Kidney (tissue), 14 donors: ENCODE measurements around the gene EPHB6. TPM values are rescaled to one million over a fixed set of nuclear protein-coding genes. Genes with fewer than 3 reads are reported as not detected.

ENCODE experiments used
- DNase-seq, 5 donors: peaks; one replicate each; pipeline ENCODE4 v3.0.0-alpha.2; 2013 to 2020
- FAIRE-seq: peaks from 2 replicates; lab custom pipeline; 2012; peaks lifted over from hg19 to GRCh38; lab: Jason Lieb, UNC
- H3K27ac ChIP-seq, 2 donors: one replicate each; pipeline ENCODE4 v1.7.0; 2013; ENCODE audit warnings: low read depth in 2 of 2, low read length in 2 of 2, inconsistent platforms in 1 of 2
- H3K27me3 ChIP-seq: one replicate; pipeline ENCODE4 v1.7.1; 2013; ENCODE audit warnings: low read length, inconsistent platforms; ENCODE audit not compliant: control insufficient read depth, insufficient read depth
- H3K36me3 ChIP-seq, 3 donors: one replicate each; pipeline versions ENCODE4 v1.7.0 to v1.7.1; 2013; ENCODE audit warnings: low read length in 3 of 3, control low read depth in 1 of 3, inconsistent platforms in 1 of 3; ENCODE audit not compliant: insufficient read depth in 3 of 3, control insufficient read depth in 2 of 3
- H3K4me1 ChIP-seq, 3 donors: one replicate each; pipeline versions ENCODE4 v1.7.0 to v1.7.1; 2013; ENCODE audit warnings: low read length in 3 of 3, inconsistent platforms in 1 of 3, low read depth in 1 of 3; ENCODE audit not compliant: control insufficient read depth in 2 of 3, insufficient read depth in 2 of 3
- H3K4me3 ChIP-seq, 3 donors: one replicate each; pipeline versions ENCODE4 v1.7.0 to v1.8.1; 2013; ENCODE audit warnings: low read length in 3 of 3, control low read depth in 1 of 3, inconsistent platforms in 1 of 3
- H3K9ac ChIP-seq, 3 donors: one replicate each; pipeline versions ENCODE4 v1.7.0 to v1.7.1; 2013; ENCODE audit warnings: low read length in 3 of 3, control low read depth in 1 of 3, inconsistent platforms in 1 of 3
- H3K9me3 ChIP-seq, 3 donors: one replicate each; pipeline versions ENCODE4 v1.7.0 to v1.7.1; 2013; ENCODE audit warnings: low read length in 3 of 3, control low read depth in 1 of 3, inconsistent platforms in 1 of 3; ENCODE audit not compliant: control insufficient read depth in 2 of 3, insufficient read depth in 1 of 3
- intact Hi-C: fragments of 100-400 bp; cut with DNase I; formaldehyde crosslinking; loops from one replicate; pipeline ENCODE4 v1.11.1; 2022
- polyA plus RNA-seq: library from polyadenylated mRNA; stranded (reverse); fragments of 350-450 nt; fragmentation: Illumina TruSeq; extraction: RNeasy Lipid Tissue Mini Kit (QIAGEN cat#74804); gene quantifications from one replicate; pipeline ENCODE4 v1.2.3, GENCODE V29; 2014; ENCODE audit warnings: low read depth, low replicate concordance; ENCODE audit not compliant: insufficient read depth
- total RNA-seq: library from RNA; stranded (reverse); fragmentation: NEBNext Ultra II Directional; extraction: Animal tissue kit (Norgen Biotek cat#: 25700); gene quantifications from one replicate; pipeline ENCODE4 v1.2.1, GENCODE V29; 2021
- TF ChIP-seq, protein P1 (sequence below): IDR thresholded peaks from 3 replicates; pipeline ENCODE4 v1.5.1; 2012; ENCODE audit warnings: mild to moderate bottlenecking, moderate library complexity, borderline replicate concordance; ENCODE audit not compliant: insufficient read depth; ENCODE audit errors: extremely low read depth
- donor health status: control.
- donor health status: control.
- donor health status: control.
- donor health status: control.
- donor health status: control.
- donor health status: DM: yes; HTN: yes; CAD: no.
- donor health status: Normal renal cell carcinoma (clear cell type).

EPHB6 gene
- total and polyA plus RNA-seq, 2 donors from 2014 or later, result 10.4 to 17.4 TPM

DNA sequence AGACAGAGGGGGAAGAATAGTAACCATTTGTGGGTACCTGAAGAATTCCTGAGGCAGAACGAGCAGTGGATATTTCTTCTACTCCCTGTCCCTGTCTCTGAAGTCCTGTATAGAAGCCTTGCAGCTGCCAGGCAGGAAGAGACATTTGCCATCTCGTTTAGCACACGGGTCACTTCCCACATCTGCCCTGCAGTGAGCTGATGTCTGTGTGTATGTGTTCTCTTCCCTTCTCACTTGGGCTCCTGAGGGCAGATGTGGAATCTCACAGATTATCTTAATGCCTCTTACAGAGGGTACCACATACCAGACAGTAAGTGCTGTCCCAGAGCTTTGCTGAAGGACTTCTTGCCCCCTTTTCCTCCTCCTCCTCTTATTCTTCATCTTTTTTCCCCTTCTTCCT, 44.8 kb downstream of the EPHB6 start:
- Histone ChIP-seq H3K36me3 (no peaks in the 10 kb centered on the region), H3K9me3 (peaks cover 0 to 3% (median under 1%) of the 10 kb centered on the region in 3 donors), H3K27ac (no peak overlapping the region), H3K9ac (no peak overlapping the region), H3K4me1 (no peaks in the 10 kb centered on the region), H3K27me3 (no peaks in the 10 kb centered on the region), H3K4me3 (no peak overlapping the region)
- TF ChIP-seq, protein P1, sequence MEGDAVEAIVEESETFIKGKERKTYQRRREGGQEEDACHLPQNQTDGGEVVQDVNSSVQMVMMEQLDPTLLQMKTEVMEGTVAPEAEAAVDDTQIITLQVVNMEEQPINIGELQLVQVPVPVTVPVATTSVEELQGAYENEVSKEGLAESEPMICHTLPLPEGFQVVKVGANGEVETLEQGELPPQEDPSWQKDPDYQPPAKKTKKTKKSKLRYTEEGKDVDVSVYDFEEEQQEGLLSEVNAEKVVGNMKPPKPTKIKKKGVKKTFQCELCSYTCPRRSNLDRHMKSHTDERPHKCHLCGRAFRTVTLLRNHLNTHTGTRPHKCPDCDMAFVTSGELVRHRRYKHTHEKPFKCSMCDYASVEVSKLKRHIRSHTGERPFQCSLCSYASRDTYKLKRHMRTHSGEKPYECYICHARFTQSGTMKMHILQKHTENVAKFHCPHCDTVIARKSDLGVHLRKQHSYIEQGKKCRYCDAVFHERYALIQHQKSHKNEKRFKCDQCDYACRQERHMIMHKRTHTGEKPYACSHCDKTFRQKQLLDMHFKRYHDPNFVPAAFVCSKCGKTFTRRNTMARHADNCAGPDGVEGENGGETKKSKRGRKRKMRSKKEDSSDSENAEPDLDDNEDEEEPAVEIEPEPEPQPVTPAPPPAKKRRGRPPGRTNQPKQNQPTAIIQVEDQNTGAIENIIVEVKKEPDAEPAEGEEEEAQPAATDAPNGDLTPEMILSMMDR, result no peak
- DNase-seq (peak in 1 of 5 donors; percentile 11), FAIRE-seq (no peak)
- intact Hi-C loops, result no loop called here

DNA sequence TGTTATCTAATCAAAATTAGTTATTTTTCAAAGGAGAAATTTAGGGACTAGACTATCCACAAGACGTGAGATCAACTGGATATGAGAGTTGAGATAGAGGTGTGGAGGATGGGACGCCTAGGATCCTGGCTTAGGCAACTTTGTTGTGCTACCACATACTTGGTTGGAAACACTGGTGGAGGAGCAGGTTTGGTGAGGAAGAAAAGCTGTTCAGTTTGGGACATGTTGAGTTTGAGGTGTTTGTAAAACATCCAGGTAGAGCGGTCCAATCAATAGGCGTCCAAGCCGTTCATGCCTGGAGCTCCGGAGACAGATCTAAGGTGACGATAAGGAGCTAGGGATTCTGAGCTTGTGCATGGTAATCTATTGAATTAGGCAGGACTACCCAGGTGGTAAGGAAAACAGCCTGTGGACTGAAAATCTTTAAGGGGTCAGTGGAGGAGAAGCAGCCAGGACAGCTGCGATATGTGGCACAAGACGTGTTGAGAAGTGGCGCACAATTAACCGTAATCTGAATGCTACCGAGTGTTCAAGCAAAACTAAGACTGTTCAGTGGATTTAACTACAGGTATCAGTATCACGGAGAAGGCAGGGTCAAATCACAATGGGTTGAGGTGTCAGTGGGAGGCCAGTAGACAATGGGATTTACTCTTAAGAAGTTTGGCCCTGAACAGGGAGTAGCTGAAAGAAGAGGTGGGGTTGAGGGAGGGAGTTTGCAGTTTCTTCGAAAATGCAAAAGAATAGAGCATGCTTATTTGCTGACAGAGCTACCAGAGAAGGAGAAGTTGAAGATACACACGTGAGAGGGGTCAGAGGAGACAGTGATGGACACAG, 46.8 kb downstream of the EPHB6 start:
- FAIRE-seq (no peak), DNase-seq (no peak)
- intact Hi-C loops, result no loop called here
- no peaks in the 10 kb centered on the region for H3K4me1 ChIP-seq
- no peak overlapping the region for H3K4me3 ChIP-seq
- no peaks in the 10 kb centered on the region for H3K36me3 ChIP-seq
- H3K27ac ChIP-seq, result no peak overlapping the region
- peaks cover 0 to 4% (median 2%) of the 10 kb centered on the region in 3 donors for H3K9me3 ChIP-seq
- TF ChIP-seq, protein P1, result no peak
- H3K27me3 ChIP-seq, result no peaks in the 10 kb centered on the region
- H3K9ac ChIP-seq, result no peak overlapping the region

GRCh38 chr7:142904128-142904527, 49.3 kb downstream of the EPHB6 start:
- Histone ChIP-seq H3K27ac (no peak overlapping the region), H3K27me3 (no peaks in the 10 kb centered on the region), H3K4me3 (no peak overlapping the region), H3K36me3 (no peaks in the 10 kb centered on the region), H3K9ac (no peak overlapping the region), H3K4me1 (no peaks in the 10 kb centered on the region), H3K9me3 (peaks cover 0 to 4% (median 2%) of the 10 kb centered on the region in 3 donors)
- intact Hi-C loops, result no loop called here
- FAIRE-seq (no peak), DNase-seq (no peak)
- TF ChIP-seq, protein P1, result no peak
